DOHH2 (cell line): ENCODE measurements around the gene PPFIA2.

Experiments used
- EZH2phosphoT487 ChIP-seq: fragments of 200-600 bp; sonication (generic); IDR thresholded peaks from 2 replicates; pipeline ENCODE4 v1.6.1; 2017; ENCODE audit warnings: borderline replicate concordance, mild to moderate bottlenecking, antibody characterized with exemption, low read length, moderate library complexity, mixed read lengths
- TF ChIP-seq, protein P1 (sequence below): fragments of 200-600 bp; sonication (generic); IDR thresholded peaks from one replicate; pipeline ENCODE4 v1.5.1; 2014; ENCODE audit warnings: antibody characterized with exemption, mild to moderate bottlenecking, low read depth, low read length; ENCODE audit not compliant: poor library complexity, severe bottlenecking

DNA sequence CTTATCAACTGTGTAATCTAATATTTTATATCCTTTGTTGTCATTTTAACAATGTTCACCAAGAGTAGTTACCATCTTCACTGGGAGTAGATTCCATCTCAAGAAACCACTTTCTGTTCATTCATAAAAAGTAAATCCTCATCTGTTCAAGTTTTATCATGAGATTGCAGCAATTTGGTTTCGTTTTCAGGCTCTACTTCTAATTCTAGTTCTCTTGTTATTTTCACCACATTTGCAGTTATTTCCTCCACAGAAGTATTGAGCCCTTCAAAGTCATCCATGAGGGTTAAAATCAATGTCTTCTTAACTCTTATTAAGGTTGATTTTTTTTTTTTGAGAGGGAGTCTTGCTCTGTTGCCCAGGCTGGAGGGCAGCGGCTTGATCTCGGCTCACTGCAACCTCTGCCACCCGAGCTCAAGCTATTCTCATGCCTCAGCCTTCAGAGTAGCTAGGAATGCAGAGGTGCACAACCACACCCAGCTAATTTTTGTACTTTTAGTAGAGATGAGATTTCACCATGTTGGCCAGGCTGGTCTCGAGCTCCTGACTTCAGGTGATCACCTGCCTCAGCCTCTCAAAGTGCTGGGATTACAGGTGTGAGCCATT, 404.7 kb downstream of the PPFIA2 start:
- TF ChIP-seq, protein P1, sequence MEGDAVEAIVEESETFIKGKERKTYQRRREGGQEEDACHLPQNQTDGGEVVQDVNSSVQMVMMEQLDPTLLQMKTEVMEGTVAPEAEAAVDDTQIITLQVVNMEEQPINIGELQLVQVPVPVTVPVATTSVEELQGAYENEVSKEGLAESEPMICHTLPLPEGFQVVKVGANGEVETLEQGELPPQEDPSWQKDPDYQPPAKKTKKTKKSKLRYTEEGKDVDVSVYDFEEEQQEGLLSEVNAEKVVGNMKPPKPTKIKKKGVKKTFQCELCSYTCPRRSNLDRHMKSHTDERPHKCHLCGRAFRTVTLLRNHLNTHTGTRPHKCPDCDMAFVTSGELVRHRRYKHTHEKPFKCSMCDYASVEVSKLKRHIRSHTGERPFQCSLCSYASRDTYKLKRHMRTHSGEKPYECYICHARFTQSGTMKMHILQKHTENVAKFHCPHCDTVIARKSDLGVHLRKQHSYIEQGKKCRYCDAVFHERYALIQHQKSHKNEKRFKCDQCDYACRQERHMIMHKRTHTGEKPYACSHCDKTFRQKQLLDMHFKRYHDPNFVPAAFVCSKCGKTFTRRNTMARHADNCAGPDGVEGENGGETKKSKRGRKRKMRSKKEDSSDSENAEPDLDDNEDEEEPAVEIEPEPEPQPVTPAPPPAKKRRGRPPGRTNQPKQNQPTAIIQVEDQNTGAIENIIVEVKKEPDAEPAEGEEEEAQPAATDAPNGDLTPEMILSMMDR: no peak
- no peak for TF ChIP-seq EZH2phosphoT487
